ENCODE measurements around the gene MBTPS1.

DNA sequence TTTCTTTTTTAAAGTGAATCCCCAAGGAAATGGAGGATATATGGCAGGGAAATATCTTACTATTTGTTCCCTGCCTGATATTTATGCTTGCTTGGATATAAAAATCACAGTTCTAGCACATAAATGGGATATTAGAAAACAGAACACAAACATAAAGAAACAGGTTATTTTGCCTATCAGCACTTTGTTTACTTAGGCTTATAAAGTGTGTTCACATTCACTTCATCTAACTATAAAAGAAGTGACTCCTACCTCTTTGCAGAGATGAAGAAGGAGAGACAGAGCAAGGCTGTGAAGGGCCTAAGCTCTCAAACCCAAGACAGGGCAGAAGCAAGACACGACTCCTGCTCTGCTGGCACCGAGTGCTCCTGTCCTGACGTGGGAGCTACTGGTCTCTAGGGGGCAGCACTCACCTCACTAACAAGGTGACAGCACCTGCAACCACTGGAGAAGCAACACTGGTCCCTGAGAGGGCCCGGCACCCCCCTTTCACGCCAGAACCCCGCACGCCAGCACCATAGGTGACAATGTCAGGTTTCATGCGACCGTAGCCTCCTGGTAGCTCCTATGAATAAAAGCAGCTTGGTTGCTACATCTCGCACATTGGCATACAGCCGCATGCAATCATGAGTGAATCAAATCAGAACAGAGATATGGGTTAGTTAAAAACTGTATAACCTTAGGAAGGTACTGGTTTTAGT, 32.0 kb downstream of the MBTPS1 start:
- TF ChIP-seq POLR2AphosphoS5 (IDR thresholded peaks at IDR 0.05) (no peak), POLR2A (IDR thresholded peaks at IDR 0.05) (no peak)

Data from upper lobe of left lung (tissue), 4 donors.